RWPE1 (cell line): ENCODE data around the gene HHIP.
"Not testable (repeated sequence)": the region's sequence is repeated elsewhere in the genome, so short reads cannot be mapped to it uniquely, and the experiment has no call there.

Source experiments
- CTCF ChIA-PET: fragments of 350-600 bp; sonication (Branson Sonifier 250); formaldehyde crosslinking; extraction: SDS; loops from one replicate; lab custom pipeline; 2021; lab: Yijun Ruan, JAX
- POLR2A ChIA-PET: fragments of 400-600 bp; formaldehyde crosslinking; extraction: SDS; loops from one replicate; lab custom pipeline; 2020; ENCODE audit warnings: antibody characterized with exemption; ENCODE audit not compliant: low non-redundant PET; lab: Yijun Ruan, JAX
- DNase-seq: peaks from one replicate; pipeline ENCODE4 v3.0.0; 2012; ENCODE audit warnings: low spot score
- H3K27ac ChIP-seq: fragments of 450-650 bp; 2 replicates; pipeline ENCODE4 v1.5.1; 2017
- CTCF ChIP-seq: fragments of 450-650 bp; conservative IDR thresholded peaks from 2 replicates; pipeline ENCODE4 v1.5.1; 2017; ENCODE audit warnings: low read depth, mild to moderate bottlenecking

HHIP gene

DNA sequence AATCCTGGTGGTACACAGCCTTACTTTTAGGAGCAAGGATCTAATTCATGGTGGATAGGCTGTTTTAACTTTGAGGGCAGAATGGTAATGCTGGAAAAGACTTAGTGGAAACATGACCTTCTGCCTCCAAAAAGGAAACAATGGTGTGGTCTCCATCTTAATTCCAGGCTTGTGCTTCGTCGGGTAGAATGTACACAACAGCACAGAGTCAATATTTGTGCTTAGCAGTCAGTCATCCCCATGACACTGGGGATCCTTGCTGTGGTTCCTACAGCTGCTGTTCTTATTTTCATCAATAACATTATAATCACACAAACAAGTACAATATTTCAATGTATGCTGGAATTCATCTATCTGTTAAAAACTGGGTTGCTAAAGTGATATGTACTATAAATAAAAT is 104.4 kb downstream of the HHIP start:
- POLR2A ChIA-PET = no interaction called here
- no peak for DNase-seq
- H3K27ac ChIP-seq = no peak overlapping the region
- CTCF ChIA-PET = no interaction called here
- TF ChIP-seq CTCF = no peak

DNA sequence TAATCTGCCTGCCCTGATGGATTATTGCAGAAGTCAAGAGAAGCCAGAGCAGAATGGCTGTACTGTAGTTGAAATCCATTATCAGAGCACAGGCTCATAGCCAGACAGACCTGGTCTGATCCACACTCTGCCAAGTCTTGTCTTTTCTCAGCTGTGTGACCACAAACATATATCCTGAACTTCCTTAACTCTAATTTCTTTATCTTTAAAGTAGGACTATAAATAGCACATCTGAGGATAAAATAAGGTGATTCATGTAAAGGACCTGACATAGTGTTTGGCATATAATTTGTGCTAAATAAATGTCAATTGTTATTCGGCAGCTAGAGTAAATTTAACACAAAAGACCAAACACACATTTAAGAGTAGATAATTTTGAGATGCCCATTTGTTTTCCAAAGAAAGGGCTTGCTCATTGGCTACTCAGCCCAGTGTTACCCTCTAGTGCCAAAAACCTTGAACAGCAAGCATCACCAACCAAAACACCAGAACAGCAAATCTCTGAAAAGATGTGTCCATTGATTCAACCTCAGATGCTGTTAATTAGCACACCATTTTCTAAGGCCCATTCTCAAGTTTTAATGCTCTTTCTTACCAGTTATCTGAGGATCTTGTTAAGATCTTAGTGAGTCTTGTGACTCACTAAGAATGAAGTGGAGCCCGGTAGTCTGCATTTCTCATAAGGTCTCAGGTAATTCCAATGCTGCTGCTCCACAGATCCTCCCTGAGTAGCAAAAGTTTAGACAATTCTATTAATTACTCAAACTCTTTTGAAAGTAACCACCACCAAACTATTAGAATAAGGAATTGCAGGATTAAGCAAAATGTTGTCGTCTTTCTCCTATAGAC is 108.8 kb downstream of the HHIP start:
- H3K27ac ChIP-seq = no peak overlapping the region
- no peak; the same call in 1 of the 2 replicates for TF ChIP-seq CTCF
- no peak for DNase-seq
- ChIA-PET CTCF (no interaction called here), POLR2A (no interaction called here)

DNA sequence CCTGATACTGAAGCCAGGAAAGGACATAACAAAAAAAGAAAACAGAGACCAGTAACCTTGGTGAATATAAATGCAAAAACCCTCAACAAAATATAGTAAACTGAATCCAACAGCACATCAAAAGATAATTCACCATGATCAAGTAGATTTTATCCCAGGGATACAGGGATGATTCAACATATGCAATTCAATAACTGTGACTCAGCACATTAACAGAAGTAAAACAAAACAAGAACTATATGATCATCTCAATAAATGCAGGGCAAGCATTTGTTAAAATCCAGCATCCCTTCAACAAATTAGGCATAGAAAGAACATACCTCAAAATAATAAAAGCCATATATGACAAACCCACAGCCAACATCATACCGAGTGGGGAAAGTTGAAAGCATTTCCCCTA is 112.0 kb downstream of the HHIP start:
- no peak for TF ChIP-seq CTCF
- CTCF ChIA-PET = no interaction called here

GRCh38 chr4:144768809-144769208 is 122.9 kb downstream of the HHIP start:
- POLR2A ChIA-PET, CTCF ChIA-PET, H3K27ac ChIP-seq, DNase-seq: not testable (repeated sequence)

More for the DNA sequence above, 112.0 kb downstream of the HHIP start:
- no peak for DNase-seq
- no peak overlapping the region for H3K27ac ChIP-seq
- POLR2A ChIA-PET = no interaction called here

- ChIA-PET POLR2A (no interaction called here), CTCF (no interaction called here)
- no peak for DNase-seq
- no peak for TF ChIP-seq CTCF
- no peak overlapping the region for H3K27ac ChIP-seq
Measured at GRCh38 chr4:144778364-144778763, 132.4 kb downstream of the HHIP start.

DNA sequence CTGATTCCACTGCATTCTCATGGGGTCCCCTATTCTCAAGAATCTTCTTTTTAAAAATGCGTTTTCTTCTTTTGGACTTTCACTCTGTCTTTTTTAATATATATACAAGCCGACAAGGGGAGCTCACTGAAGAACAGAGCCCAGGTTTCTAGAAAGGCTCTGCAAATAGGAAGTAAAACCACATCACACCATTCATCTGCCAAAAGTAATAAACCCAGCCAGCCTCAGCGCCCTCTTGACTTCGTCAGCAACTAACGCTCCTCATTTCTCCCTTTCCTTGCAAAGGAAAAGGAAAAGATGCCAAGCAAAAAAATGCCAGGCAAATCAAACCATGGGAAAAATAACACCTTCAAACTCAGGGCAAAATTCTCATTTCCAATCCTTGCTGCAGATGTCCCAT is 136.4 kb downstream of the HHIP start:
- ChIA-PET CTCF (no interaction called here), POLR2A (no interaction called here)
- no peak for TF ChIP-seq CTCF
- DNase-seq = no peak
- H3K27ac ChIP-seq = no peak overlapping the region

DNA sequence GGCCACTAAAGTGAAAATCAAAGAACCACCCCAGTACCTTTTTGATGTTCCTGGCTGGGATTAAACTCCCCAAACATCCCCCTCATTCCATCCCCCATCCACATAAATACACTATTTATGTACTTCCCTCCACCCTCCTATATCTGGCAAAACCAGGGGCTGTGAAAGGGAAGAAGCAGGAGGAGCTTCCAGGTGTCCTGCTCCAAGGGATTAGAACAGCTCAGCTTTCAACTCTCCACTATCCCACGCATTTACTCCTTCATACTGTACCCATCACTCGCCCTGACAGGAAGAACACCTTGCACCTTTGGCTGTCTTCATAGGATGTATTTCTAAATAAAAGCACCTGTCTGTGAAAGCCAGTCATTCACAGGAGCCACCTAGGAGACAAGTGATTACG is 140.0 kb downstream of the HHIP start:
- DNase-seq = no peak
- no peak overlapping the region for H3K27ac ChIP-seq
- no peak for TF ChIP-seq CTCF
- CTCF ChIA-PET = no interaction called here
- POLR2A ChIA-PET = no interaction called here
